Brain microvascular endothelial cell (primary cell): Measurements from ENCODE around the gene TMSB10.

Experiments used
- DNase-seq: peaks from one replicate; pipeline ENCODE4 v3.0.0-alpha.2; 2020
- H3K27ac ChIP-seq: fragments of 250-450 bp; sonication (Bioruptor Pico); 2 replicates; pipeline ENCODE4 v1.5.1; 2020; ENCODE audit warnings: mild to moderate bottlenecking, moderate library complexity
- H3K27me3 ChIP-seq: fragments of 250-450 bp; sonication (Bioruptor Pico); replicated peaks from 2 replicates; pipeline ENCODE4 v1.5.1; 2020; ENCODE audit warnings: mild to moderate bottlenecking
- H3K36me3 ChIP-seq: fragments of 250-450 bp; sonication (Bioruptor Pico); replicated peaks from 2 replicates; pipeline ENCODE4 v1.5.1; 2020; ENCODE audit warnings: mild to moderate bottlenecking
- H3K4me3 ChIP-seq: 2 replicates; pipeline ENCODE4 v1.5.1; 2011; ENCODE audit warnings: low read depth, mild to moderate bottlenecking, control low read depth, low read length, moderate library complexity
- in situ Hi-C: cut with HindIII; loops from 2 replicates; pipeline ENCODE4 v1.10.0; 2017; ENCODE audit warnings: low sequenced_read_pairs, low pct_ligation_motif_present
- TF ChIP-seq, protein P1 (sequence below): IDR thresholded peaks from 2 replicates; pipeline ENCODE4 v1.5.1; 2011; ENCODE audit warnings: low read depth, mild to moderate bottlenecking, moderate library complexity, low read length, control low read depth, inconsistent platforms; ENCODE audit errors: missing control alignments

TMSB10 gene

DNA sequence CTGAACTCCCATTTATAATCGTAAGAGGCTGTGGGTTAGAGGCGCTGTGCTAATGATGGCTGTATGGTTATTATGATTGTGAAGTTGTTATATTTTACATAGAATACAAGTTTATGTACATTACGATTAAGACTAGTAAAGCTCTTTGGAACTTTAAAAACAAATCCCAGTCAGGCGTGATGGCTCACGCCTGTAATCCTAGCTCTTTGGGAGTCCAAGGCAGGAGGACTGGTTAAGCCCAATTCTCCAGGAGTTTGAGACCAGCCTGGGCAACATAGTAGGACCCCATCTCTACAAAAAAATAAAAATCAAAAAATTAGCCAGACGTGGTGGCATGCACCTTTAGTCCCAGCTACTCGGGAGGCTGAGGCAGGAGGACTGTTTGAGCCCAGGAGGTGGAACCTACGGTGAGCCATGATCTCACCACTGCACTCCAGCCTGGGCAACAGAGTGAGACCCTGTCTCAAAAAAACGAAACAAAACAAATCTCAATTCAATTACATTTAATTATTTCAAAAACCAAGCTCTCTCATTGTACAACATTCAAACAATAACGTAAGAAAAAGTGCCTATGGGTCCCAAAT lies 41.6 kb downstream of the TMSB10 start:
- TF ChIP-seq, protein P1, sequence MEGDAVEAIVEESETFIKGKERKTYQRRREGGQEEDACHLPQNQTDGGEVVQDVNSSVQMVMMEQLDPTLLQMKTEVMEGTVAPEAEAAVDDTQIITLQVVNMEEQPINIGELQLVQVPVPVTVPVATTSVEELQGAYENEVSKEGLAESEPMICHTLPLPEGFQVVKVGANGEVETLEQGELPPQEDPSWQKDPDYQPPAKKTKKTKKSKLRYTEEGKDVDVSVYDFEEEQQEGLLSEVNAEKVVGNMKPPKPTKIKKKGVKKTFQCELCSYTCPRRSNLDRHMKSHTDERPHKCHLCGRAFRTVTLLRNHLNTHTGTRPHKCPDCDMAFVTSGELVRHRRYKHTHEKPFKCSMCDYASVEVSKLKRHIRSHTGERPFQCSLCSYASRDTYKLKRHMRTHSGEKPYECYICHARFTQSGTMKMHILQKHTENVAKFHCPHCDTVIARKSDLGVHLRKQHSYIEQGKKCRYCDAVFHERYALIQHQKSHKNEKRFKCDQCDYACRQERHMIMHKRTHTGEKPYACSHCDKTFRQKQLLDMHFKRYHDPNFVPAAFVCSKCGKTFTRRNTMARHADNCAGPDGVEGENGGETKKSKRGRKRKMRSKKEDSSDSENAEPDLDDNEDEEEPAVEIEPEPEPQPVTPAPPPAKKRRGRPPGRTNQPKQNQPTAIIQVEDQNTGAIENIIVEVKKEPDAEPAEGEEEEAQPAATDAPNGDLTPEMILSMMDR = no peak
- H3K27me3 ChIP-seq = no peaks in the 10 kb centered on the region
- no peaks in the 10 kb centered on the region for H3K36me3 ChIP-seq
- DNase-seq = no peak
- no peak overlapping the region for H3K27ac ChIP-seq
- in situ Hi-C loops = no loop called here
- no peak overlapping the region for H3K4me3 ChIP-seq

DNA sequence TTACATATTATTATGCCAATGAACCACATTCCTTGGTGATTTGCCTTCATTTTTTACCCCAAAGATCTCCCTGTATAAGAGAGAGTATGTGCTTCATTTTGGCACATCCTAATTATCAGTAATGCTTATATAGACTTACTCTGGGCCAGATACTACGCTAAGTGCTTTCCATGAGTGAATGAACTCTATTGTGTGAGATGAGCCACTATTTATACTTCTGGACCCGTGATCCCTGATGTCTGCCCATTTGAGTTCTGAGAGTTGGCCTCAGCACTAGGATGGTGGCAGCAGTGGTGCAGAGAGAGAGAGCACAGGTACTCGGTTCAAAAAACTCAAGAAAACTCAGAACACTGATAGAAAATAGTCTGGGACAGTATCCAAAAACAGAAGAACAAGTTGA lies 48.1 kb downstream of the TMSB10 start:
- TF ChIP-seq, protein P1 = no peak
- in situ Hi-C loops = no loop called here
- H3K36me3 ChIP-seq = no peaks in the 10 kb centered on the region
- H3K27ac ChIP-seq = no peak overlapping the region
- no peaks in the 10 kb centered on the region for H3K27me3 ChIP-seq
- H3K4me3 ChIP-seq = no peak overlapping the region
- no peak for DNase-seq

DNA sequence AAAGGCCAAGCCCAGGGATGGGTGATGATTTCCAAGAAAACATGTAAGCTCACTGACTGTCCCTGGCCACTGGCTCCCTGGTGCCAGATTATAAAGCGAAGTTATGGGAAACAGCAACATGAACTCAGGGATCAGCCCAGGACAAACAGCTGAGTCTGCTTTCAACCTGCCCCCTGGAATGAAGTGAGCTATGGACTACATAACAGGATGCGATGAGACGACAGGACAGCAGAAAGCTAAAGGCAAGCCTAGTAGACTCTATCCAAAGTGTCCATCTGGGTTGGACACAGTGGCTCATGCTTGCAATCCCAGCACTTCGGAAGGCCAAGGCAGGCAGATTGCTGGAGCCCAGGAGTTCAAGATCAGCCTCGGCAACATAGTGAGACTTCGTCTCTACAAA lies 48.9 kb downstream of the TMSB10 start:
- in situ Hi-C loops = no loop called here
- H3K27me3 ChIP-seq = no peaks in the 10 kb centered on the region
- H3K27ac ChIP-seq = no peak overlapping the region
- DNase-seq = no peak
- H3K4me3 ChIP-seq = no peak overlapping the region
- TF ChIP-seq, protein P1 = no peak
- H3K36me3 ChIP-seq = no peaks in the 10 kb centered on the region
